ENCODE results near the gene LCN6.

- TF ChIP-seq, protein P1, sequence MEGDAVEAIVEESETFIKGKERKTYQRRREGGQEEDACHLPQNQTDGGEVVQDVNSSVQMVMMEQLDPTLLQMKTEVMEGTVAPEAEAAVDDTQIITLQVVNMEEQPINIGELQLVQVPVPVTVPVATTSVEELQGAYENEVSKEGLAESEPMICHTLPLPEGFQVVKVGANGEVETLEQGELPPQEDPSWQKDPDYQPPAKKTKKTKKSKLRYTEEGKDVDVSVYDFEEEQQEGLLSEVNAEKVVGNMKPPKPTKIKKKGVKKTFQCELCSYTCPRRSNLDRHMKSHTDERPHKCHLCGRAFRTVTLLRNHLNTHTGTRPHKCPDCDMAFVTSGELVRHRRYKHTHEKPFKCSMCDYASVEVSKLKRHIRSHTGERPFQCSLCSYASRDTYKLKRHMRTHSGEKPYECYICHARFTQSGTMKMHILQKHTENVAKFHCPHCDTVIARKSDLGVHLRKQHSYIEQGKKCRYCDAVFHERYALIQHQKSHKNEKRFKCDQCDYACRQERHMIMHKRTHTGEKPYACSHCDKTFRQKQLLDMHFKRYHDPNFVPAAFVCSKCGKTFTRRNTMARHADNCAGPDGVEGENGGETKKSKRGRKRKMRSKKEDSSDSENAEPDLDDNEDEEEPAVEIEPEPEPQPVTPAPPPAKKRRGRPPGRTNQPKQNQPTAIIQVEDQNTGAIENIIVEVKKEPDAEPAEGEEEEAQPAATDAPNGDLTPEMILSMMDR (IDR thresholded peaks at IDR 0.05), result no peak
- TF ChIP-seq POLR2A (IDR thresholded peaks at IDR 0.05), result no peak
Measured at GRCh38 chr9:136705564-136705963, 42.8 kb downstream of the LCN6 start.
